HG02571 (cell line): ENCODE results near the gene GSTK1.
"Not testable (repeated sequence)": the region's sequence is repeated elsewhere in the genome, so short reads cannot be mapped to it uniquely, and the experiment has no call there.

Source experiments
- ATAC-seq: cut with Tn5 transposase; IDR thresholded peaks from one replicate; pipeline ENCODE4 v1.9.1; 2021; ENCODE audit warnings: mild to moderate bottlenecking, moderate library complexity; ENCODE audit not compliant: unreplicated experiment

The GSTK1 gene

DNA sequence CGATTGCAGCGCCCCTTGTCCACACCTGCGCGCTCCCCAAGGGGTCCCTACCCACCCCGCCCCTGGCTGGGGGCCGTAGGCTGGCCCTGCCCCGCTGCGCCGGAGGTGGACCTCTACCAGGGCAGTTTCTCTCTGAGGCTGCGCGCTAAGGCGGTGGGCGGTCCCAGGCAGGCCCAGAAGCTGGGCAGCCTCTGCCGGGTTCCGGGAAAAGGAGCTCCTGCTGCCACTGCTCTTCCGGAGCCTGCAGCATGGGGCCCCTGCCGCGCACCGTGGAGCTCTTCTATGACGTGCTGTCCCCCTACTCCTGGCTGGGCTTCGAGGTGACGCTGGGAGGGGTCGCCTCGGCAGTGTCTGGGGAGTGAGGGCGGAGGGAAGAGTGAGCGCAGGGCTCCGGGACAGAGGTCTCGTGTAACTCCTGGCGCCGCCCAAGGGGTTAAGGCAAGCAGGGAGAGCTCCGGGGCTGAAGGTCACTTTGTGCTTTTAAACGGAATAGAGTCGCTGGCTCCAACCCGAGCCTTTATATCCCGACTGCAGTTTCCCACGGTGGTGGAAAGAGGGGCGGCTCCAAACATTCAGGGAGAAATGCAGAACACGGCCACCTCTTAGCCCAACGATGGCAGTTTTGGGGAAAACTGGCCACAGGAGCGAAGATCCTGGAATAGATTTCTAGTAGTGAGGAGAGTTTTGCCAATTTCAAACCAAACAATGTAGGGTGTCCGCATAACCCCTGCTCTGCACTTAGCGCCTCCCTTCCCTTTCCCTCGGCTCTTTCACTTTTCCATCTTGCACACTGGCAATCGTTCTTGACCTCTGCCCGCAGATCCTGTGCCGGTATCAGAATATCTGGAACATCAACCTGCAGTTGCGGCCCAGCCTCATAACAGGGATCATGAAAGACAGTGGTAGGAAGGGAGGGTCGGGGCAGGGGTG is at the start of gene GSTK1:
Gene GSTK1, plus strand, starts transcription at position 176 of the 930 bp plus-strand sequence. Its CDS starts 73 bp downstream, at position 249.
- ATAC-seq, result peak; percentile 98

DNA sequence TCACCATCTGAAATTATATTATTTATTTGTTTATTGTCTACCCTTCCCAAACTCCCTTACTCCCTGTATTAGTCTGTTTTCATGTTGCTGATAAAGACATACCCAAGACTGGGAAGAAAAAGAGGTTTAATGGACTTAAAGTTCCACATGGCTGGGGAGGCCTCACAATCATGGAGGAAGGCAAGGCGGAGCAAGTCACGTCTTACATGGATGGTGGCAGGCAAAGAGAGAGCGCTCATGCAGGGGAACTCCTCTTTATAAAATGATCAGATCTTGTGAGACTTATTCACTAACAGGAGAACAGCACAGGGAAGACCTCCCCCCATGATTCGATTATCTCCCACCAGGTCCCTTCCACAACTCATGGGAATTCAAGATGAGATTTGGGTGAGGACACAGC is 49.8 kb upstream of the GSTK1 start:
- ATAC-seq, result not testable (repeated sequence)

DNA sequence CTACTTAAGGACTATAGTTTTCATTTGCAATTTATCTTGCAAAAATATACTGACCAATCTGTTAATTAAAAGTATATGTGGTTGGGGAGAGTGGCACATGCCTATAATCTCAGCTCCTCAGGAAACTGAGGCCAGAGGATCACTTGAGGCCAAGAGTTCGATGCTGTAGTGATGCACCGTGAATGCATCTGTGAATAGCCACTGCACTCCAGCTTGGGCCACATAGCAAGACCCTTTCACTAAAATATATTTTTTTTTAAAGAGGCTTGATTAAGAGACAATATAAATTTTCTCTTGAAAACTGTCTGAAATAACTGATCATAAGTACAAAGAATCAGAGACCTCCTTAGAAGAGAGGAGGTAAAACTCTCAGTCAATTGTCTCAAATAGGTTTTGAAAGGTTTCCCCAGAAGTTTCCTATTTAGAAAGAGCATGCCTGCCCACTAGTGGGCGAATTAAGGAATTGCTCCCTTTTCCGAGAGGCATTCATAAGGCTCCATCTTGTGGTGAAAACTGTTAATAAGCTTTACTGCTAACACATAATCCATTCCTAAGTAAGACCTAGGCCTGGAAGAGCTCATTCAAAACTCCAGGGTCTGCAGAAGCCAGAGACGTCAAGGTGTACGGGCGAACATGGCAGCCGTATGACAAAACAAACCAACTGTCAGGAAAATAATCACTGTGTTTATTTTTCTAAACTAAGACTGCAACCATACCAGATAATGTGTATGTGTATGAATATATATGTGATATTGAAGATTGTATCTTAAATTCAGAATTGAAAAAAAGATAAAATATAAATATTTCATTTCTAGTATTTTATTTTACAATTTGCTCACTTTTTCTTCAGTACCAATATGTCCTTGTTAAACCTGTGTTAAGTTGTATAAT is 48.2 kb upstream of the GSTK1 start:
- peak; percentile 83 for ATAC-seq

DNA sequence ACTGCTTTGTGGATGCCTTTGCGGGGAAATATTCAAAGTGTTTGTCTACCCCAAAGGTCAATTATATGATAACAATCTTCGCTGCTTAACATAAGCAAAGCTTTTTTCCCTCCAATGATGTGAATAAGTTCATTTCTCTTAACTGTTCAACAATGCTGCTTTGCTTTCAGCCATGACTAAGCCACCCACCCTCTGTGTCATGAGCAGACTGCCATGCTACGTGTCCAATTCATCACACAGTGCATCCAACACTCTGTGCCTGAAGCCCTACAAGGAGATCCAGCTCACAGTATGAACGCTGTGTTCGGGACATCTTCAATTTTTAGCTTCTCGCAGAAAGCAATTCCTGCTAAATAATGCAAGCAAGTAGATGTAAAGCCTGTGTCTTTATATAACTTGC is 47.1 kb upstream of the GSTK1 start:
- no peak for ATAC-seq

- ATAC-seq, result no peak
Measured at GRCh38 chr7:143216686-143217085, 46.6 kb upstream of the GSTK1 start.

DNA sequence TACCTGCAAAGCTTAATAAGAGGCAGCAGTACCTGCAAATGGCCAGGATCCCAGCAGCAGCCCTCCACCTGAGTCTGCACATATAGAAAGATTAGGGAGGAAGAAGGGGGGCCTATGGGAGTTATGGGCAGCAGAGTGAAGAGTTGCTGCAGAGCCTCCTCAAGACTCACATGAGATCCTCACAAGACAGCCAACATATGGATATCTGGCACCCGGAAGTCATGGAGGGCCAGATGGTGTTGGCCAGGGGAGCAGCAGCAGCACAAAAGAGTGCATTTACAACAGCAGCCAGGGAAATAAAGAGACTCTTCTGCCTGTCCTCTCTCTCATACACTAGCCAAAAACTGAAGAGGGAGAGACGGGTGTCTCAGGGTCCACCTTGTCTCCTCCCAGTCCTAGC is 45.4 kb upstream of the GSTK1 start:
- ATAC-seq, result no peak

GRCh38 chr7:143221286-143221685 is 42.0 kb upstream of the GSTK1 start:
- ATAC-seq, result no peak

GRCh38 chr7:143221737-143222136 is 41.5 kb upstream of the GSTK1 start, which contains the start of gene TAS2R40:
TAS2R40 (plus strand) TSS chr7:143222037; CDS start chr7:143222079, 42 bp downstream.
- no peak for ATAC-seq

- ATAC-seq, result no peak
Measured at GRCh38 chr7:143222782-143223181, 40.5 kb upstream of the GSTK1 start.

DNA sequence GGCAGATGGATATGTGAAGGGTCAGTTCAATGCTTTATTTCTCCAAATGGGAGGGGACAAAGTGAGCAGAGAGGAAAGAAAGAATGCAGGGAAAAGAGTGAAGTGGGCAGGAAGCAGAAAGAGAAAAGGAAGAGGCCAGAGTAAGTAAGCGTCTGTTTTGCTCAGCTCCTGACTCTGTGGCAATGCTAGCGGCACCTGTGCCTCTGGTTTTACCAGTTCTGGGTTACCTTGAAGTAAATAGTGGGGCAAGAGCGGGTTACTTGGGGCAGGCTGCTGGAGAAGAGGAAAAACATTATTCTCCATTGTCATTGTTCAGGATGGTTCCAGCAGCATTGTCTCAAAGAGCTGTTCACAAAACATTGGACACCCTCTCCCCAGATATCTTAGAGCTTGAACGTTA is 39.5 kb upstream of the GSTK1 start:
- no peak for ATAC-seq

DNA sequence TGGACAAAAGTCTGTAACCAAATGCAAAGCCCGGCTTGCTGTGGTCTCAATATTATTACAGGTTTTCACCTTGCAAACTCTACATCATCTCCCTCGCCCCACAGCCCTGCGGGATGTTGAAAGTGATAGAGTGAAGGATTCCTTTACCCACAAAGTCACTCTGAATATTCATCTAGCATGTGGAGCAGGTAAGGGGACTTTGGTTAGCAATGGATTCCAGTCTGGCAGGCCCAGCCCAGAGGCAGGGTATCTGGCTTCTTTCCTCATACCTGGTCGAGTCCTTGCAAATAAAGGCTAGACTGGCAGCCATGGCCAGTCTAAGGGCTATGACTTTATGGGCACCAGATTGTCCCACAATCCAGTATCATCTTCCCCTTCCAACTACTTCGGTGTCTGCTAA is 38.2 kb upstream of the GSTK1 start:
- ATAC-seq, result no peak

DNA sequence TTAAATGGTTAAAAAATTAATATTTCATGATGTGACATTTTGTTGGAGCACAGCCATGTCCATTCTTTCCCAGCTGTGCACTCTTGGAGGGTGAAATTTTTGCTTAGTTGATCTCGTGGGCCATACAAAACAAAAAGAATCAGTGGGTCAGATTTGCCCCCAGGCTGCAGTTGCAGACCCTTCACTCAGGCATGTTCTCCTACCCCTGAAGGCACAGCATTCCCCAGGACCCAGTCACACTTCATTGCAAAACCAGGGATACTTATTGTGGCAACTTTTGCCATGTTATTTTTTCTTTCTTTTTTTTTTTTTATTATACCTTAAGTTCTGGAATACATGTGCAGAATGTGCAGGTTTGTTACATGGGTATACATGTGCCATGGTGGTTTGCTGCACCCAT is 35.4 kb upstream of the GSTK1 start:
- no peak for ATAC-seq

DNA sequence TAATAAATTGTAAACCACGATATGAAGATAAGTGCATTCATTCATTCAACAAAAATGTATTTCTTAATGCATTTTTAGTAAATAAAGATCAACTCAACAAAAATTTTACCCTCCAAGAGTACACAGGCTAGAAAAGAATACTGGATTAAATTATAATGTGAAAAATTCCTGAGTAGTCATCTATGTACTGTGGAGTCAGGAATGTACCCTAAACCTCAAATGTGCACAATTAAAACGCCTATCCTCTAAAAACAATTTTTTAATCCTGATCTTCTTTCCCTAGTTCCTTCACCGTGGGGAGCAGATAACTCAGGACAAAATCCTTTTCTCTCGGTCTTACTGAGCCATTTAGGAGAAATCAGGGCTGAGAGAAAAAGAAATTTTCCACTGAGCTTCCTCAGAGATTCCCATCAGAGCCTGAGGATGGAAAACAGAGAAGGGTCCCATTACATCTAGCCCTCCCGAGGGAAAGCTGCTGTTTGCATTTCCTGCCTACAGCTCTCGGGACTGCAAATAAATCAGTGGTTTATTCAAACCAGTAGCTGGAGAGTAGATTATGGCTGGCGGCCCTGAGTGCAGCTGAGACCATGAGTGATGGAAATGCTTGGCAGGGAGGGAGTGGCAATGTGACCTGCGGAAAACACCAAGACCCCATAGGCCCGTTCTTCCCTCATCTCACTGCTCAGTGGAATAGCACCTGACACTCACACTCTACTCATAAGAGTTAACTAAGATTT is 34.0 kb upstream of the GSTK1 start:
- ATAC-seq, result no peak

GRCh38 chr7:143230602-143231457 is 32.4 kb upstream of the GSTK1 start:
- no peak for ATAC-seq

DNA sequence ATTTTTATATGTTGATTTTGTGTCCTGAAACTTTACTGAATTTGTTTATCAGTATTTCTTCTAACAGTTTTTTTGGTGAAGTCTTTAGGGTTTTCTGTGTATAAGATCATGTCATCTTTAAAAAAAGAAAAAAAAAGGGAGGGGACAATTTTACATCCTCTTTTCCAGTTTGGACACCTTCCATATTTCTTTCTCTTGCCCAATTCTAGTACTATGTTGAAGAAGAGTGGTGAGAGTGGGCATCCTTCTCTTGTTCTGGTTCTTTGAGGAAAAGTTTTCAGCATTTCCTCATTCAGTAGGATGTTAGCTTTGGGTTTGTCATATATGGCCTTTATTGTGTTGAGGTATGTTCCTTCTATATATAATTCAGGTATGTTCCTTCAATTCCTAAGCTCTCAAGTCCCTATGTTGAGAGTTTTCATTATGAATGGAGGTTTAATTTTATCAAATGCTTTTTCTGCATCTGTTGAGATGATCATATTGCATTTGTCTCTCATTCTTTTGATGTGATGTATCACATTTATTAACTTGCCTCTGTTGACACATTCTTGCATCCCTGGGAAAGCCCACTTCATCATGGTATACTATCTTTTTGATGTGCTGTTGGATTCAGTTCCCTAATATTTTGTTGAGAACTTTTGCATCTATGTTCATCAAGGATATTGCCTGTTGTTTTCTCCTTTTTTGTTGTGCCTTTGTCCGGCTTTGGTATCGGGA is 29.3 kb upstream of the GSTK1 start:
- ATAC-seq, result no peak

DNA sequence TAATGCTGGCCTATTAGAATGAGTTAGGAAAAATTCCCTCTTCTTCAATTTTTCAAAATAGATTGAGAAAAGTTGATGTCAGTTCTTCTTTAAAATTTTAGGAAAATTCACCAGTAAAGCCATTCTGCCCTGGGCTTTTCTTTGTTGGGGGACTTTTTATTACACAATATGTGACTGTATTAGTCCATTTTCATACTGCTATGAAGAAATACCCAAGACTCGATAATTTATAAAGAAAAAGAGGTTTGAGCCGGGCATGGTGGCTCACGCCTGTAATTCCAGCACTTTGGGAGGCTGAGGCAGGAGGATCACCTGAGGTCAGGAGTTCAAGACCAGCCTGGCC is 28.7 kb upstream of the GSTK1 start:
- no peak for ATAC-seq

DNA sequence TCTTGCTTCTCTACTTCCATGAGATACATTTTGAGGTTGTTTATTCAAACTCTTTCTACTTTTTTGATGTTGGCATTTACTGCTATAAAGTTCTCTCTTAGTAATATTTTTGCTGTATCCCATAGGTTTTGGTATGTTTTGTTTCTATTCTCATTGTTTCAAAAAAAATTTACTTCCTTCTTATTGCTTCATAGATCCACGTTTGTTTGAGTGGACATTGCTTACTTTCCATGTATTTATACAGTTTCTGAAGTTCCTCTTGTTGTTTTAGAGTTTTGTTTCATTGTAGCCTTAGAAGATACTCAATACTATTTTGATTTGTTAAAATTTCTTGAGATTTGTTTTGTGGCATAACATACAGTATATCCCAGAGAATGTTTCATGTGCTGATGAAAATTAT is 27.7 kb upstream of the GSTK1 start:
- ATAC-seq, result no peak

DNA sequence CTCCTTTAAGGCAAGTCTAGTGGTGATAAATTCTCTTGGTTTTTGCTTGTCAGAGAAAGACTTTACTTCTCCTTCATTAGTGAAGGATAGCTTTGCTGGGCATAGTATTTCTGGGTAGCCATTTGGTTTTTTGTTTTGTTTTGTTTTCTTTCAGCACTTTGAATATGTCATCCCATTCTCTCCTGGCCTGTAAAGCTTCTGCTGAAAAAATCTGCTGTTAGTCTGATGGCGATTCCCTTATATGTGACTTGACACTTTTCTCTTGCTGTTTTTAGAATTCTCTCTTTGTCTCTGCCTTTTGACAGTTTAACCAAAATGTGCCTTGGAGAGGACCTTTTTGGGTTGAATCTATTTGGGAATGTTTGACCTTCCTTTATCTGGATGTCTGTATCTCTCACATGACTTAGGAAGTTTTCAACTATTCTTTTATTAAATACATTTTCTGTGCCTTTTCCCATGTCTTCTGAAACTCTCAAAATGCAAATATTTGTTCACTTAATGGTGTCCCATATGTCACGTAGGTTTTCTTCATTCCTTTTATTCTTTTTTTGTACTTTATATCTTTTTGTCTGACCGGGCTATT is 26.7 kb upstream of the GSTK1 start:
- ATAC-seq, result no peak

GRCh38 chr7:143237366-143237765 is 25.9 kb upstream of the GSTK1 start:
- ATAC-seq, result no peak
